Fibroblast of upper back skin (primary cell): Measurements from ENCODE around the gene ZG16B.

Experiments used
- DNase-seq: peaks from one replicate; pipeline ENCODE4 v3.0.0-alpha.2; 2013

Gene ZG16B

GRCh38 chr16:2808181-2808580, 21.9 kb upstream of the ZG16B start:
- DNase-seq = no peak

GRCh38 chr16:2809149-2809760, 20.8 kb upstream of the ZG16B start:
- DNase-seq = no peak

GRCh38 chr16:2810651-2811050, 19.5 kb upstream of the ZG16B start:
- DNase-seq = no peak

- no peak for DNase-seq
These were observed 18.2 kb upstream of the ZG16B start for GRCh38 chr16:2811703-2812471.

- DNase-seq = no peak
These were observed 16.3 kb upstream of the ZG16B start for GRCh38 chr16:2813771-2814221.

GRCh38 chr16:2814551-2815298, 15.4 kb upstream of the ZG16B start:
- DNase-seq = no peak

- DNase-seq = no peak
These were observed 14.8 kb upstream of the ZG16B start for GRCh38 chr16:2815299-2815771.

GRCh38 chr16:2816751-2817339, 13.3 kb upstream of the ZG16B start, which contains the start of gene PRSS21:
Gene PRSS21 (plus strand): TSS chr16:2817237. CDS start chr16:2817269, 32 bp downstream.
- no peak for DNase-seq

GRCh38 chr16:2817340-2818271, 12.5 kb upstream of the ZG16B start:
- no peak for DNase-seq

- DNase-seq = no peak
These were observed 11.7 kb upstream of the ZG16B start for GRCh38 chr16:2818272-2818876.

- DNase-seq = no peak
These were observed 10.7 kb upstream of the ZG16B start for GRCh38 chr16:2819179-2819938.

- DNase-seq = no peak
These were observed 9.9 kb upstream of the ZG16B start for GRCh38 chr16:2819939-2820835.

GRCh38 chr16:2820836-2821486, 9.1 kb upstream of the ZG16B start:
- DNase-seq = no peak

GRCh38 chr16:2821487-2822157, 8.5 kb upstream of the ZG16B start:
- no peak for DNase-seq

GRCh38 chr16:2822158-2822495, 8.0 kb upstream of the ZG16B start:
- no peak for DNase-seq

- no peak for DNase-seq
These were observed 7.6 kb upstream of the ZG16B start for GRCh38 chr16:2822496-2822895.

GRCh38 chr16:2824626-2825025, 5.5 kb upstream of the ZG16B start:
- no peak for DNase-seq

GRCh38 chr16:2825049-2825742, 4.9 kb upstream of the ZG16B start:
- DNase-seq = no peak
